Measurements from ENCODE around the gene PRPF19. TPM values are rescaled to one million over a fixed set of nuclear protein-coding genes. Genes with fewer than 3 reads are reported as not detected.

PRPF19 gene
- total and polyA plus RNA-seq, 9 of the 15 experiments (the other 6 are each of a cell fraction or from before 2014, with no cell fraction given): 9.4 to 212 (median 73.2) TPM

DNA sequence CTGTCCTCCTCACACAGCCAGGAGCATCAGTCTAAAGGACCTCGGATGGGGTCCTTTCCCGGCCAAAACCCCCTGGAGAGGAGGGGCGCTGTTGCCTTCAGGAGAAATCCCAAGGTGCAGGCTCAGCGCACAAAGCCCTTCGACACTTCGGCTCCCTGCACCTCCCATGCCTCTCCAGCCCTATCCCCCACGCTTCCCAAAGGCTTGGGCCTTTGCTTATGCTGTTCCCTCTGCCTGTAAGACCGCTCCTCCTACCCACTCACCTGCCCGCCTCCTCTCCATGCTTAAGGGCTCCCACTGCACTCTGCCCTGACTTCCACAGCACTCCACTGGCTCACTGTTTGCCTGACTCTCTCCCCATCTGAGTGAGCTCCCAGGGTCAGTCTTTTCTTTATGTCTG, 32.1 kb upstream of the PRPF19 start:
- Histone ChIP-seq H3K4me1 (replicated peaks in 1 of 2; ENCODE audit: control insufficient read depth in 2 of 2, insufficient read depth in 2 of 2, low read length in 2 of 2) (peaks cover 0 to 19% of the 10 kb centered on the region in 2 experiments; a peak in 1 of 5 replicates), H3K9me3 (replicated peaks; ENCODE audit: control insufficient read depth, insufficient read depth, low read depth, low read length) (no peaks in the 10 kb centered on the region), H3K36me3 (ENCODE audit: control insufficient read depth, insufficient read depth, low read length) (no peaks in the 10 kb centered on the region), H3K4me3 (no peak overlapping the region), H3K79me2 (ENCODE audit: control insufficient read depth, insufficient read depth, low read length) (no peaks in the 10 kb centered on the region), H2AFZ (ENCODE audit: low read depth, low read length) (no peak overlapping the region), H3K27ac (ENCODE audit: extremely low read depth, low read depth, low read length) (no peak overlapping the region), H3K4me2 (ENCODE audit: insufficient read depth, low read length) (no peak overlapping the region), H3K27me3 (ENCODE audit: control insufficient read depth in 2 of 2, insufficient read depth in 2 of 2, low read length in 2 of 2) (peaks cover 66 to 87% of the 10 kb centered on the region in 2 experiments), H3K9ac (ENCODE audit: insufficient read depth in 1 of 2, low read depth in 2 of 2, low read length in 2 of 2) (no peak overlapping the region), H3K9me1 (ENCODE audit: control insufficient read depth, insufficient read depth, low read length) (no peaks in the 10 kb centered on the region), H4K20me1 (replicated peaks; ENCODE audit: control insufficient read depth, insufficient read depth, low read length) (peaks cover 16% of the 10 kb centered on the region)
- FAIRE-seq (no peak), DNase-seq (ENCODE audit: extremely low read depth in 1 of 4, low spot score in 3 of 4) (no peak), ATAC-seq (no peak; the same call in 2 of the 3 replicates)
- no TSS peak for BruUV-seq (replicated peaks)
- in situ Hi-C loops (cut with MboI) (no loop called here), intact Hi-C loops (cut with micrococcal nuclease) (no loop called here)
- 0% methylated on average over 9 of the region's 9 CpGs for WGBS (ENCODE audit: insufficient coverage, low coverage, missing lambda C conversion rate)
- POLR2A ChIA-PET: no interaction called here
- no peak for TF ChIP-seq TCF7L2 (IDR thresholded peaks at IDR 0.05; ENCODE audit: low read depth, low read length)
- TF ChIP-seq SAP30 (IDR thresholded peaks at IDR 0.05; ENCODE audit: borderline replicate concordance, insufficient read depth, low read depth, low read length, poor library complexity, severe bottlenecking): no peak
- TF ChIP-seq, protein P1, sequence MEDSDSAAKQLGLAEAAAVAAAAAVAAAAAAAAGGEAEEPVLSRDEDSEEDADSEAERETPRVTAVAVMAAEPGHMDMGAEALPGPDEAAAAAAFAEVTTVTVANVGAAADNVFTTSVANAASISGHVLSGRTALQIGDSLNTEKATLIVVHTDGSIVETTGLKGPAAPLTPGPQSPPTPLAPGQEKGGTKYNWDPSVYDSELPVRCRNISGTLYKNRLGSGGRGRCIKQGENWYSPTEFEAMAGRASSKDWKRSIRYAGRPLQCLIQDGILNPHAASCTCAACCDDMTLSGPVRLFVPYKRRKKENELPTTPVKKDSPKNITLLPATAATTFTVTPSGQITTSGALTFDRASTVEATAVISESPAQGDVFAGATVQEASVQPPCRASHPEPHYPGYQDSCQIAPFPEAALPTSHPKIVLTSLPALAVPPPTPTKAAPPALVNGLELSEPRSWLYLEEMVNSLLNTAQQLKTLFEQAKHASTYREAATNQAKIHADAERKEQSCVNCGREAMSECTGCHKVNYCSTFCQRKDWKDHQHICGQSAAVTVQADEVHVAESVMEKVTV (CRISPR knock-in tag; IDR thresholded peaks at IDR 0.05): no peak
- no peak for TF ChIP-seq BCL6 (CRISPR knock-in tag; IDR thresholded peaks at IDR 0.05)
- no peak for TF ChIP-seq NR3C1 (CRISPR knock-in tag; IDR thresholded peaks at IDR 0.05)
- TF ChIP-seq, protein P2, sequence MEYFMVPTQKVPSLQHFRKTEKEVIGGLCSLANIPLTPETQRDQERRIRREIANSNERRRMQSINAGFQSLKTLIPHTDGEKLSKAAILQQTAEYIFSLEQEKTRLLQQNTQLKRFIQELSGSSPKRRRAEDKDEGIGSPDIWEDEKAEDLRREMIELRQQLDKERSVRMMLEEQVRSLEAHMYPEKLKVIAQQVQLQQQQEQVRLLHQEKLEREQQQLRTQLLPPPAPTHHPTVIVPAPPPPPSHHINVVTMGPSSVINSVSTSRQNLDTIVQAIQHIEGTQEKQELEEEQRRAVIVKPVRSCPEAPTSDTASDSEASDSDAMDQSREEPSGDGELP (CRISPR knock-in tag; IDR thresholded peaks at IDR 0.05; ENCODE audit: borderline replicate concordance): no peak
- TF ChIP-seq, protein P3, sequence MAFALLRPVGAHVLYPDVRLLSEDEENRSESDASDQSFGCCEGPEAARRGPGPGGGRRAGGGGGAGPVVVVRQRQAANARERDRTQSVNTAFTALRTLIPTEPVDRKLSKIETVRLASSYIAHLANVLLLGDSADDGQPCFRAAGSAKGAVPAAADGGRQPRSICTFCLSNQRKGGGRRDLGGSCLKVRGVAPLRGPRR (CRISPR knock-in tag; IDR thresholded peaks at IDR 0.05): no peak
- no peak for TF ChIP-seq GTF2F1 (IDR thresholded peaks at IDR 0.05; ENCODE audit: low read depth, low read length)
- TF ChIP-seq, protein P4, sequence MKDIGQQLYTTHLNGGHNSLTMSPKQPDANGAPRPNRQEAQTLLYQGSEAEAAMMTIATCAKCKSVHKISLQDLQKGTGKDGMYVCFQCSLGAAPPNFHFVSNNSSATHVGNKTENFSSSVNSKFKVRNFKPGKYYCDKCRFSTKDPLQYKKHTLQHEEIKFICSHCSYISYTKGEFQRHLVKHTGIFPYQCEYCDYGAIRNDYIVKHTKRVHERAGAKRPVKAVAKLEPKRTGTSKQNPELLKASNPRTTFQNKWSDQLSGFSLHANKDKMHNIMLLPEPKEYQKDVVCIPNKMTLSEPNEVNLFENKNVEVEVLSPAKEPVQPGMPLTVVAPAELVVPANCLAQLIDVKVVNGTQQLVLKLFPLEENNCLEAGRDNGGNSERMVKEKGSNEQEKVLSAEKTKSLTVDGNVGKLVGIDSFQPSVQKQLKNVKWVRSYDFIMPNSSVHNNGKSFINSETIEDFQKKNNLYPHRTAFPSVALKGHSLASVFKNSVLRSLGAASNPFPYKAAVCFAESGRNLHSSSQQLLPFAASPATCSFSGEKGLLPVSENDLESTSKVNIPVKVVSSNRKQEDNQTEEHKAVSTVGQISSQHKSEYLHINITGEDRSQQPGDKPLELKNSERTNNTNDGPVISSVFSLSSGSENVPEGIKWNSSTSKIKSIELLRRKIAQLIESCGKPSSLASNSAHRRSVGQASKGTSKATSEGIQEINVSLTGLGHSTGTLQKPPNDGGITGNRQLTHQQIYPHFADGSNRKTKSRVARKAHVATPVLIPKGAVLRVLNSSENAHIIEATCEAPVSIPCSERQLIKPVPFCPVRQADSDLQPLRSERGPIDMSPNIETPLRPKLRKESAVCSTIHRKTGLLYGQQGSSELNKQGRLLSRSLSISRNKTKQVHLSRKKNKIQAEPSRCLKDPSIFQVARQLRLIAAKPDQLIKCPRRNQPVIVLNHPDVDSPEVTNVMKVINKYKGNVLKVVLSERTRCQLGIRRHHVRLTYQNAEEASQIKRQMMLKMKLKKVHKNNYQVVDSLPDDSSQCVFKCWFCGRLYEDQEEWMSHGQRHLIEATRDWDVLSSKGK (CRISPR knock-in tag; IDR thresholded peaks at IDR 0.05): no peak
- TF ChIP-seq U2AF1 (optimal IDR thresholded peaks at IDR 0.05; ENCODE audit: low read depth, low read length): no peak
- CTCF ChIA-PET (ENCODE audit: low intra/inter-chr PET ratio): no interaction called here
